Glomerular visceral epithelial cell (primary cell): ENCODE results near the gene ASPG.

Source experiments
- DNase-seq: peaks from one replicate; pipeline ENCODE4 v3.0.0-alpha.2; 2016; ENCODE audit errors: extremely low spot score

Gene ASPG

GRCh38 chr14:104075530-104076151 is 9.9 kb upstream of the ASPG start:
- no peak for DNase-seq

- DNase-seq: no peak
Observed at GRCh38 chr14:104076743-104077142, 8.8 kb upstream of the ASPG start.

GRCh38 chr14:104078031-104078455 is 7.5 kb upstream of the ASPG start:
- peak; percentile 88 for DNase-seq

GRCh38 chr14:104080376-104081260 is 4.9 kb upstream of the ASPG start:
- DNase-seq: no peak

- no peak for DNase-seq
Observed at GRCh38 chr14:104081261-104081835, 4.2 kb upstream of the ASPG start.

- DNase-seq: no peak
Observed at GRCh38 chr14:104081951-104082464, 3.5 kb upstream of the ASPG start.

- no peak for DNase-seq
Observed at GRCh38 chr14:104082807-104083206, 2.7 kb upstream of the ASPG start.

- DNase-seq: no peak
Observed at GRCh38 chr14:104084251-104085002, 1.1 kb upstream of the ASPG start.

GRCh38 chr14:104085889-104086201 is 345 bp downstream of the ASPG start:
- no peak for DNase-seq

GRCh38 chr14:104086210-104086660 is 735 bp downstream of the ASPG start:
- DNase-seq: no peak

GRCh38 chr14:104086661-104087461 is 1.4 kb downstream of the ASPG start:
- DNase-seq: no peak

- DNase-seq: no peak
Observed at GRCh38 chr14:104087505-104087904, 2.0 kb downstream of the ASPG start.

- no peak for DNase-seq
Observed at GRCh38 chr14:104087981-104088850, 2.7 kb downstream of the ASPG start.

GRCh38 chr14:104090071-104090748 is 4.7 kb downstream of the ASPG start:
- no peak for DNase-seq

- no peak for DNase-seq
Observed at GRCh38 chr14:104091061-104091926, 5.8 kb downstream of the ASPG start.

GRCh38 chr14:104091927-104092771 is 6.6 kb downstream of the ASPG start:
- DNase-seq: no peak

- no peak for DNase-seq
Observed at GRCh38 chr14:104092931-104093365, 7.4 kb downstream of the ASPG start.
